CD4-positive, alpha-beta T cell treated with Interleukin-4 for 4 hours (primary cell): Measurements from ENCODE around the gene ATXN7L1.

Experiments used
- DNase-seq: peaks from one replicate; pipeline ENCODE4 v3.0.0-alpha.2; 2020

The ATXN7L1 gene

GRCh38 chr7:105826143-105826542 lies 50.3 kb downstream of the ATXN7L1 start:
- no peak for DNase-seq

- DNase-seq = no peak
These were observed 51.0 kb downstream of the ATXN7L1 start for GRCh38 chr7:105825371-105825770.

GRCh38 chr7:105822806-105823205 lies 53.6 kb downstream of the ATXN7L1 start:
- no peak for DNase-seq

- DNase-seq = no peak
These were observed 54.9 kb downstream of the ATXN7L1 start for GRCh38 chr7:105821527-105821926.

GRCh38 chr7:105820363-105821066 lies 55.9 kb downstream of the ATXN7L1 start:
- no peak for DNase-seq

GRCh38 chr7:105819559-105819958 lies 56.8 kb downstream of the ATXN7L1 start:
- DNase-seq = no peak

GRCh38 chr7:105816954-105817615 lies 59.3 kb downstream of the ATXN7L1 start:
- DNase-seq = no peak

GRCh38 chr7:105816266-105816843 lies 60.0 kb downstream of the ATXN7L1 start:
- DNase-seq = no peak

GRCh38 chr7:105815576-105815975 lies 60.8 kb downstream of the ATXN7L1 start:
- DNase-seq = no peak

GRCh38 chr7:105814481-105814880 lies 61.9 kb downstream of the ATXN7L1 start:
- DNase-seq = no peak

GRCh38 chr7:105811189-105811847 lies 65.1 kb downstream of the ATXN7L1 start:
- DNase-seq = no peak

- DNase-seq = no peak
These were observed 65.8 kb downstream of the ATXN7L1 start for GRCh38 chr7:105810556-105810955.

- peak; percentile 92 for DNase-seq
These were observed 67.5 kb downstream of the ATXN7L1 start for GRCh38 chr7:105808703-105809590.

GRCh38 chr7:105808209-105808608 lies 68.2 kb downstream of the ATXN7L1 start:
- no peak for DNase-seq

GRCh38 chr7:105807448-105807762 lies 69.0 kb downstream of the ATXN7L1 start:
- peak; percentile 14 for DNase-seq

GRCh38 chr7:105806592-105807447 lies 69.6 kb downstream of the ATXN7L1 start:
- DNase-seq = peak; percentile 77

GRCh38 chr7:105805447-105806019 lies 70.9 kb downstream of the ATXN7L1 start:
- no peak for DNase-seq

GRCh38 chr7:105803429-105803736 lies 73.0 kb downstream of the ATXN7L1 start:
- no peak for DNase-seq

- no peak for DNase-seq
These were observed 73.6 kb downstream of the ATXN7L1 start for GRCh38 chr7:105802604-105803428.

- DNase-seq = no peak
These were observed 75.4 kb downstream of the ATXN7L1 start for GRCh38 chr7:105800849-105801534.
